Neutrophil (primary cell): ENCODE measurements around the gene SLC7A10.
"Not testable (repeated sequence)": the region's sequence is repeated elsewhere in the genome, so short reads cannot be mapped to it uniquely, and the experiment has no call there.

Experiments
- H3K27ac ChIP-seq: fragments of 200-600 bp; sonication (generic); 2 replicates; pipeline ENCODE4 v1.5.1; 2016; ENCODE audit warnings: mild to moderate bottlenecking, moderate library complexity
- H3K27me3 ChIP-seq: fragments of 200-600 bp; sonication (generic); 2 replicates; pipeline ENCODE4 v1.6.0; 2016; ENCODE audit warnings: mild to moderate bottlenecking
- H3K36me3 ChIP-seq: fragments of 200-600 bp; sonication (generic); 2 replicates; pipeline ENCODE4 v1.5.1; 2017
- H3K4me1 ChIP-seq, 2 experiments: fragments of 200-600 bp in 1 of 2; sonication (generic) in 1 of 2; 1 replicate in 1 of 2; 2 replicates in 1 of 2; pipeline versions ENCODE4 v1.5.1 to v1.6.1; 2013 to 2016; ENCODE audit warnings: low read depth in 1 of 2, low read length in 1 of 2, mild to moderate bottlenecking in 1 of 2, moderate library complexity in 1 of 2; ENCODE audit not compliant: control insufficient read depth in 1 of 2, insufficient read depth in 1 of 2
- H3K4me3 ChIP-seq, 2 experiments: fragments of 200-600 bp in 1 of 2; sonication (generic) in 1 of 2; 1 replicate in 1 of 2; 2 replicates in 1 of 2; pipeline ENCODE4 v1.5.1; 2013 to 2016; ENCODE audit warnings: low read depth in 1 of 2, low read length in 1 of 2, mild to moderate bottlenecking in 1 of 2, moderate library complexity in 1 of 2
- H3K9me3 ChIP-seq: fragments of 200-600 bp; sonication (generic); 2 replicates; pipeline ENCODE4 v1.5.1; 2016
- CTCF ChIP-seq: fragments of 200-600 bp; sonication (generic); IDR thresholded peaks from 2 replicates; pipeline ENCODE4 v1.5.1; 2016; ENCODE audit warnings: antibody characterized with exemption

Gene SLC7A10

DNA sequence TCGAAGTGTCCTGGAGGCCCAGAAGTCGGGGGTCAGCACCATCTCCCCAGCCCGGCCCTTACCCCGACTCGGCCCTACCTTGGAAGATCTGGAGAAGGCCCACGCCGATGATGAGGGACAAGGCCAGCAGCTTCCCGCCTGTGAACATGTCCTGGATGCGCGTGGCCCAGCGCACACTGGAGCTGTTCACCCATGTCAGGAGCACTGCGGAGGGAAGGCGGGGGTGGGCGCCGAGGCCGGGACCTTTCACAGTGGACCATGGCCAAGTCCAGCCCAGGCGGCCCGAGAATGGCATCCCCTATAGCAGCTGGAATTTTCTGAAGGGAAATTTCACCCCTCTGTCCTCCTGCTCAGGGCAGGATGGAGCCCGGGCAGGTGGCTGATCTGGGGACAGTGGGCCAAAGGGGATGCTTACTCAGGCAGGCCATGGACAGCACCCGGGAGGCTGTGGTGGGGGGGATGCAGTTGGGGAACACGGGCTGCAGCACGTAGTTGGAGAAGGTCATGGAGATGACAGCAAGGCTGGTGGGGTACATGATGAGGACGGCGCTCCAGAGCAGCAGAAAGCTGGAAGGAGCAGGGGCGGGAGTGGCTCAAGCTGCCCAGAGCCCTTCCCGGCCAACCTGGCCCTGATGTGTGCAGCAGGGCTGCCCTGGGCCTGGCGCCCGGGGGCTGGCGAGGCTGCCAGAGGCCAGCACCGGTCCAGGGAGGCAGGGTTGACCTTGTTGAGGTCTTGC is 13.0 kb downstream of the SLC7A10 start:
- H3K4me1 ChIP-seq: peaks cover 9 to 10% of the 10 kb centered on the region in 2 experiments
- peaks cover 7% of the 10 kb centered on the region for H3K36me3 ChIP-seq
- H3K4me3 ChIP-seq: no peak overlapping the region
- H3K9me3 ChIP-seq: no peaks in the 10 kb centered on the region
- H3K27me3 ChIP-seq: no peaks in the 10 kb centered on the region
- no peak for TF ChIP-seq CTCF
- H3K27ac ChIP-seq: no peak overlapping the region

DNA sequence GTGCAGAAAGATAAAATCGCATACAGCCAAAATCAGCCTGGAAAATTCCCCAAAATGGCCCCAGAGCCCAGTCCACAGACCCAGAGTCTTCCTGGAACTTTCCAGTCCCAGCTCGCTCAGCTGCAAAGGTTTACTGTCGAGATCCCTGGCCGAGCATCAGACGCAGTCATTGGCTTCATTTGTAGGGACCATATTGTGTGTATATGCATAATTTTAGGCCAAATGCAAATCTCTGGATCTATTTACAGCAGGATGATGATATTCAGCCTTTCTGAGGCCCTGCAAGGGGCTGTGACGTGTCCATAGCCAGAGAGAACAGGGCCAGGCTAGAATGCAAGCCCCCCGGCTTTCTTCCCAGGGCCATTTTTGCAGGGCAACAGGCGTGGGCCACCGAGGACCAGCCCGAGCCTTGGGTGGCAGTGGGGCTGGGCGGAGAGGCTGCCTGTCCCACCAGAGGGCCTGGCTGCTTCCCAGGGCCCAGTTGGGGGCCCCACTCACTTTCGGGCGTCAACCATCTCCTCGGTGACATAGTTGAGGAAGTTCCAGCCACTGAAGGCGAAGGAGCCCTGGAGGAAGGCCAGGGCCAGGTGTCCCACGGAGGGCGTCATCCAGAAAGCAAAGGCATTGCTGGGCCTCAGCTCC is 13.7 kb downstream of the SLC7A10 start:
- Histone ChIP-seq H3K4me3 (no peak overlapping the region), H3K27me3 (no peaks in the 10 kb centered on the region), H3K27ac (no peak overlapping the region), H3K4me1 (peaks cover 9 to 10% of the 10 kb centered on the region in 2 experiments), H3K9me3 (no peaks in the 10 kb centered on the region), H3K36me3 (peaks cover 14% of the 10 kb centered on the region)
- TF ChIP-seq CTCF: no peak

GRCh38 chr19:33210266-33210940 is 15.2 kb downstream of the SLC7A10 start:
- no peak overlapping the region for H3K27ac ChIP-seq
- H3K9me3 ChIP-seq: no peaks in the 10 kb centered on the region
- H3K4me3 ChIP-seq: no peak overlapping the region
- no peaks in the 10 kb centered on the region for H3K27me3 ChIP-seq
- peaks cover 5 to 6% of the 10 kb centered on the region in 2 experiments for H3K4me1 ChIP-seq
- TF ChIP-seq CTCF: no peak
- peaks cover 29% of the 10 kb centered on the region for H3K36me3 ChIP-seq

DNA sequence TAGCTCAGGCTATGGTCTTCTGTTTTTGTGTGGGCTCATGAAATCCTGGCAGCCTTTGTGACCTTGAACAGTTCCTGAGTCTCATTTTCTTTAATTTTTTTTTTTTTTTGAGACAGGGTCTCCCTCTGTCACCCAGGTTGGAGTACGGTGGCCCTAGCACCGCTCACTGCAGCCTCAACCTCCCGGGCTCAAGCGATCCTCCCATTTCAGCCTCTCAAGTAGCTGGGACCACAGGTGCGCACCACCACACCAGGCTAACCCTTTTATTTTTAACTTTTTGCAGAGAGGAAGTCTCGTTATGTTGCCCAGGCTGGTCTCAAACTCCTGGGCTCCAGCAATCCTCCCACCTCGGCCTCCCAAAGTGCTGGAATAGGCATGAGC is 15.8 kb downstream of the SLC7A10 start:
- not testable (repeated sequence) for H3K4me1 ChIP-seq, H3K27me3 ChIP-seq, H3K27ac ChIP-seq, H3K9me3 ChIP-seq, H3K4me3 ChIP-seq
- H3K36me3 ChIP-seq: peaks cover 35% of the 10 kb centered on the region

GRCh38 chr19:33208904-33209849 is 16.5 kb downstream of the SLC7A10 start:
- H3K36me3 ChIP-seq: peaks cover 42% of the 10 kb centered on the region
- H3K9me3 ChIP-seq: no peaks in the 10 kb centered on the region
- H3K4me1 ChIP-seq: no peaks in the 10 kb centered on the region
- no peak for TF ChIP-seq CTCF
- no peak overlapping the region for H3K4me3 ChIP-seq
- H3K27ac ChIP-seq: no peak overlapping the region
- no peaks in the 10 kb centered on the region for H3K27me3 ChIP-seq
